ENCODE results near the gene B4GALNT4.

GRCh38 chr11:394034-394857 lies 24.9 kb downstream of the B4GALNT4 start, which contains the start of gene PKP3:
- TF ChIP-seq CTCF (IDR thresholded peaks at IDR 0.05; ENCODE audit: low read length) (no peak), EZH2 (optimal IDR thresholded peaks at IDR 0.05; ENCODE audit: low read depth, low read length) (no peak), EZH2phosphoT487 (IDR thresholded peaks at IDR 0.05; ENCODE audit: low read length) (no peak)
